H9 (cell line): ENCODE data around the gene CBX1. TPM values are rescaled to one million over a fixed set of nuclear protein-coding genes. Genes with fewer than 3 reads are reported as not detected.

Experiments used
- DNase-seq: peaks from one replicate; pipeline ENCODE4 v3.0.0-alpha.2; 2017
- H2AFZ ChIP-seq: one replicate; pipeline ENCODE4 v1.6.1; 2013; ENCODE audit warnings: mild to moderate bottlenecking, low read length, control low read depth, moderate library complexity
- H2AK5ac ChIP-seq: 2 replicates; pipeline ENCODE4 v1.6.1; 2013; ENCODE audit warnings: low read length, control low read depth, mixed read lengths; ENCODE audit not compliant: insufficient read length
- H2BK120ac ChIP-seq: one replicate; pipeline ENCODE4 v1.6.1; 2013; ENCODE audit warnings: low read depth, mild to moderate bottlenecking, low read length, control low read depth, inconsistent platforms; ENCODE audit not compliant: poor library complexity, severe bottlenecking
- H2BK12ac ChIP-seq: 2 replicates; pipeline ENCODE4 v1.6.1; 2013; ENCODE audit warnings: low read length, control low read depth, mixed read lengths, low read depth; ENCODE audit not compliant: insufficient read length
- H2BK15ac ChIP-seq: 2 replicates; pipeline ENCODE4 v1.6.1; 2013; ENCODE audit warnings: low read depth, low read length, control low read depth
- H2BK20ac ChIP-seq: one replicate; pipeline ENCODE4 v1.6.1; 2013; ENCODE audit warnings: low read depth, mild to moderate bottlenecking, low read length, control low read depth, inconsistent platforms; ENCODE audit not compliant: poor library complexity, severe bottlenecking
- H2BK5ac ChIP-seq: 2 replicates; pipeline ENCODE4 v1.6.1; 2013; ENCODE audit warnings: low read length, control low read depth, mixed read lengths; ENCODE audit not compliant: insufficient read length
- H3K14ac ChIP-seq: 2 replicates; pipeline ENCODE4 v1.6.1; 2013; ENCODE audit warnings: low read length, control low read depth; ENCODE audit not compliant: insufficient read depth
- H3K18ac ChIP-seq: 2 replicates; pipeline ENCODE4 v1.6.1; 2013; ENCODE audit warnings: low read depth, mild to moderate bottlenecking, mixed read lengths, low read length, control low read depth; ENCODE audit not compliant: insufficient read length
- H3K23ac ChIP-seq: 2 replicates; pipeline ENCODE4 v1.6.1; 2013; ENCODE audit warnings: low read length, control low read depth, mixed read lengths, low read depth; ENCODE audit not compliant: insufficient read length
- H3K23me2 ChIP-seq: 2 replicates; pipeline ENCODE4 v1.6.1; 2013; ENCODE audit warnings: low read depth, mild to moderate bottlenecking, mixed read lengths, low read length, control low read depth; ENCODE audit not compliant: insufficient read length, poor library complexity, severe bottlenecking
- H3K27ac ChIP-seq: 2 replicates; pipeline ENCODE4 v1.5.1; 2013; ENCODE audit warnings: low read length, control low read depth, mixed read lengths, low read depth; ENCODE audit not compliant: insufficient read length
- H3K27me3 ChIP-seq: 2 replicates; pipeline ENCODE4 v1.6.1; 2013; ENCODE audit warnings: low read length, control low read depth, inconsistent platforms; ENCODE audit not compliant: insufficient read depth
- H3K4ac ChIP-seq: 2 replicates; pipeline ENCODE4 v1.6.1; 2013; ENCODE audit warnings: low read depth, mild to moderate bottlenecking, control low read depth, inconsistent platforms, low read length, moderate library complexity
- H3K4me1 ChIP-seq: 2 replicates; pipeline ENCODE4 v1.6.1; 2013; ENCODE audit warnings: low read length, control low read depth, inconsistent platforms; ENCODE audit not compliant: insufficient read depth
- H3K4me2 ChIP-seq: 2 replicates; pipeline ENCODE4 v1.6.1; 2013; ENCODE audit warnings: low read length, control low read depth, mixed read lengths; ENCODE audit not compliant: insufficient read length, insufficient read depth
- H3K56ac ChIP-seq: 2 replicates; pipeline ENCODE4 v1.6.1; 2013; ENCODE audit warnings: low read depth, mild to moderate bottlenecking, mixed read lengths, low read length, control low read depth; ENCODE audit not compliant: insufficient read length
- H3K79me1 ChIP-seq: 2 replicates; pipeline ENCODE4 v1.6.1; 2013; ENCODE audit warnings: low read depth, mild to moderate bottlenecking, moderate library complexity, low read length, control low read depth, inconsistent platforms; ENCODE audit not compliant: insufficient read depth, poor library complexity, severe bottlenecking
- H3K79me2 ChIP-seq: 2 replicates; pipeline ENCODE4 v1.6.1; 2013; ENCODE audit warnings: low read length, control low read depth, inconsistent platforms; ENCODE audit not compliant: insufficient read depth
- H3K9ac ChIP-seq: 2 replicates; pipeline ENCODE4 v1.6.1; 2013; ENCODE audit warnings: low read length, control low read depth, mixed read lengths; ENCODE audit not compliant: insufficient read length; ENCODE audit errors: extremely low read depth
- H3K9me3 ChIP-seq: one replicate; pipeline ENCODE4 v1.6.1; 2013; ENCODE audit warnings: low read depth, low read length, inconsistent platforms; ENCODE audit not compliant: control insufficient read depth
- H3T11ph ChIP-seq: one replicate; pipeline ENCODE4 v1.6.1; 2013; ENCODE audit warnings: mild to moderate bottlenecking, low read length, control low read depth, inconsistent platforms
- H4K20me1 ChIP-seq: one replicate; pipeline ENCODE4 v1.6.1; 2013; ENCODE audit not compliant: control insufficient read depth, insufficient read length, insufficient read depth
- H4K5ac ChIP-seq: 2 replicates; pipeline ENCODE4 v1.6.1; 2013; ENCODE audit warnings: low read depth, mild to moderate bottlenecking, mixed read lengths, low read length, control low read depth; ENCODE audit not compliant: insufficient read length
- H4K8ac ChIP-seq: replicated peaks from 2 replicates; pipeline ENCODE4 v1.6.1; 2013; ENCODE audit warnings: low read length, control low read depth, mixed read lengths, low read depth; ENCODE audit not compliant: insufficient read length
- H4K91ac ChIP-seq: 2 replicates; pipeline ENCODE4 v1.6.1; 2013; ENCODE audit warnings: low read depth, mild to moderate bottlenecking, moderate library complexity, mixed read lengths, low read length, control low read depth; ENCODE audit not compliant: insufficient read length
- H3K27ac Mint-ChIP-seq, 3 experiments: 2 replicates in 2 of 3; 3 replicates in 1 of 3; pipeline ENCODE4 v1.8.0; 2020 to 2021; ENCODE audit warnings: mixed read lengths in 3 of 3, mild to moderate bottlenecking in 1 of 3, moderate library complexity in 1 of 3
- H3K27me3 Mint-ChIP-seq: 2 replicates; pipeline ENCODE4 v1.8.0; 2021; ENCODE audit warnings: low read depth, mild to moderate bottlenecking, moderate library complexity, mixed read lengths
- H3K36me3 Mint-ChIP-seq, 3 experiments: 2 replicates in 2 of 3; 3 replicates in 1 of 3; pipeline ENCODE4 v1.8.0; 2020 to 2021; ENCODE audit warnings: low read depth in 3 of 3, mixed read lengths in 3 of 3; ENCODE audit not compliant: insufficient read depth in 1 of 3
- H3K4me1 Mint-ChIP-seq, 2 experiments: 2 replicates each; pipeline ENCODE4 v1.8.0; 2020; ENCODE audit warnings: mixed read lengths in 2 of 2
- H3K4me3 Mint-ChIP-seq, 2 experiments: 2 replicates in 1 of 2; 3 replicates in 1 of 2; pipeline ENCODE4 v1.8.0; 2020 to 2021; ENCODE audit warnings: mild to moderate bottlenecking in 2 of 2, mixed read lengths in 2 of 2, moderate library complexity in 1 of 2
- H3K9me3 Mint-ChIP-seq, 2 experiments: 2 replicates in 1 of 2; 3 replicates in 1 of 2; pipeline ENCODE4 v1.8.0; 2020; ENCODE audit warnings: mild to moderate bottlenecking in 2 of 2, mixed read lengths in 2 of 2, moderate library complexity in 1 of 2
- CTCF ChIP-seq: fragments of 200-600 bp; sonication (generic); conservative IDR thresholded peaks from 3 replicates; pipeline ENCODE4 v1.8.0; 2021; ENCODE audit warnings: antibody characterized with exemption, mild to moderate bottlenecking
- WGBS: extraction: QIAGEN DNeasy Blood & Tissue Kit; methylation state at CpG from one replicate; pipeline ENCODE4 v1.1.7; 2013; ENCODE audit warnings: missing lambda C conversion rate, low lambda C conversion rate, mixed read lengths; ENCODE audit not compliant: insufficient read length; ENCODE audit errors: extremely low coverage; 5-methylcytosine and 5-hydroxymethylcytosine counted together
- total RNA-seq: library from RNA; stranded (reverse); gene quantifications from 2 replicates; pipeline ENCODE4 v1.2.1, GENCODE V29; 2021

Gene CBX1
- total RNA-seq, 1 experiment from 2014 or later: 155 TPM

GRCh38 chr17:48024149-48025039 lies 76.9 kb downstream of the CBX1 start:
- H2BK12ac ChIP-seq: no peak overlapping the region
- no peak overlapping the region for H3K27ac ChIP-seq
- no peaks in the 10 kb centered on the region for H3K79me1 ChIP-seq
- no peaks in the 10 kb centered on the region for H3K4me1 ChIP-seq
- H3T11ph ChIP-seq: no peak overlapping the region
- no peaks in the 10 kb centered on the region for H3K79me2 ChIP-seq
- no peaks in the 10 kb centered on the region for H3K36me3 Mint-ChIP-seq
- H3K27me3 ChIP-seq: peaks cover 2% of the 10 kb centered on the region; the same call in 1 of the 2 replicates
- no peak overlapping the region for H2BK20ac ChIP-seq
- no peak overlapping the region for H4K5ac ChIP-seq
- peaks cover 43% of the 10 kb centered on the region for H3K27me3 Mint-ChIP-seq
- H3K9me3 Mint-ChIP-seq: no peaks in the 10 kb centered on the region; a peak in 1 of 5 replicates
- peak; percentile 79 for DNase-seq
- no peak overlapping the region for H4K8ac ChIP-seq
- no peak overlapping the region for H2BK15ac ChIP-seq
- peaks cover 28 to 32% of the 10 kb centered on the region in 2 experiments for H3K4me1 Mint-ChIP-seq
- TF ChIP-seq CTCF: no peak; the same call in 2 of the 3 replicates
- H3K18ac ChIP-seq: no peak overlapping the region
- H3K56ac ChIP-seq: no peak overlapping the region
- H4K91ac ChIP-seq: no peak overlapping the region
- no peak overlapping the region for H2AFZ ChIP-seq
- no peak overlapping the region for H3K14ac ChIP-seq
- H3K9me3 ChIP-seq: no peaks in the 10 kb centered on the region
- no peak overlapping the region for H3K4ac ChIP-seq
- H3K23ac ChIP-seq: no peak overlapping the region
- no peak overlapping the region for H2AK5ac ChIP-seq
- no peak overlapping the region for H2BK120ac ChIP-seq
- H3K27ac Mint-ChIP-seq: peak overlapping the region in 1 of 3 experiments; percentile 65; a peak in 1 of 7 replicates
- no peaks in the 10 kb centered on the region for H4K20me1 ChIP-seq
- H3K4me3 Mint-ChIP-seq: peak overlapping the region; percentile 58 to 79
- H3K23me2 ChIP-seq: peaks cover 19% of the 10 kb centered on the region
- no CpG with 5 or more reads among the region's 54 CpGs for WGBS
- no peak overlapping the region for H3K9ac ChIP-seq
- no peak overlapping the region for H2BK5ac ChIP-seq
- peak overlapping the region; percentile 80 for H3K4me2 ChIP-seq
